ENCODE results near the gene SEC24A.
A peak's percentile ranks its signal among the peaks of the same experiment; 100 is the strongest.
"Not testable (repeated sequence)": the region's sequence is repeated elsewhere in the genome, so short reads cannot be mapped to it uniquely, and the experiment has no call there.

Gene SEC24A

GRCh38 chr5:134648425-134649162, at the start of gene SEC24A:
SEC24A (plus strand) TSS chr5:134648785; CDS start chr5:134649077, 292 bp downstream.
- Histone ChIP-seq H3K4me3 (ENCODE audit: low read length in 2 of 2) (peak within 1 kb of the TSS; percentile 97 to 98), H3K4me1 (ENCODE audit: control insufficient read depth in 2 of 2, insufficient read depth in 2 of 2, low read length in 2 of 2) (peaks cover 0 to 13% of the 10 kb centered on the region in 2 donors), H3K36me3 (ENCODE audit: control insufficient read depth in 2 of 2, insufficient read depth in 2 of 2, low read length in 2 of 2) (no peaks in the 10 kb centered on the region), H3K27me3 (ENCODE audit: control insufficient read depth in 2 of 2, insufficient read depth in 2 of 2, low read length in 2 of 2) (no peaks in the 10 kb centered on the region), H3K27ac (ENCODE audit: low read depth in 2 of 2, low read length in 2 of 2) (peak within 1 kb of the TSS; percentile 93 to 97), H3K9ac (ENCODE audit: low read depth in 1 of 2, low read length in 2 of 2) (peak within 1 kb of the TSS; percentile 96 to 99), H3K9me3 (ENCODE audit: control insufficient read depth in 2 of 2, low read length in 2 of 2) (no peaks in the 10 kb centered on the region)

DNA sequence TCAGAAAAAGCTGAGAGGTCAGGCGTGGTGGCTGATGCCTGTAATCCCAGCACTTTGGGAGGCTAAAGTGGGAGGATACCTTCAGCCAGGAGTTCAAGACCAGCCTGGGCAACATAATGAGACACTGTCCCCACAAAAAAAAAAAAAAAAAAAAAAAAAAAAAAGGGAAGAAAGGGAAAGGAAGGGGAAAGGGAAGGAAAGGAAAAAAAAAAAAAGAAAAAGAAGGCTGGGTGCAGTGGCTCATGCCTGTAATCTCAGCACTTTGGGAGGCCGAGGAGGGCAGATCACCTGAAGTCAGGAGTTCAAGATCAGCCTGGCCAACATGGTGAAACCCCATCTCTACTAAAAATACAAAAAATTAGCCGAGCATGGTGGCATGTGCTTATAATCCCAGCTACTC, 48.8 kb upstream of the SEC24A start:
- H3K4me3 ChIP-seq (ENCODE audit: low read length in 2 of 2); H3K9me3 ChIP-seq (ENCODE audit: control insufficient read depth in 2 of 2, low read length in 2 of 2); H3K4me1 ChIP-seq (ENCODE audit: control insufficient read depth in 2 of 2, insufficient read depth in 2 of 2, low read length in 2 of 2); H3K27me3 ChIP-seq (ENCODE audit: control insufficient read depth in 2 of 2, insufficient read depth in 2 of 2, low read length in 2 of 2); H3K9ac ChIP-seq (ENCODE audit: low read depth in 1 of 2, low read length in 2 of 2); H3K27ac ChIP-seq (ENCODE audit: low read depth in 2 of 2, low read length in 2 of 2): not testable (repeated sequence)
- H3K36me3 ChIP-seq (ENCODE audit: control insufficient read depth in 2 of 2, insufficient read depth in 2 of 2, low read length in 2 of 2), result peaks cover 10% of the 10 kb centered on the region in 2 donors

- peaks cover 12 to 14% of the 10 kb centered on the region in 2 donors for H3K36me3 ChIP-seq (ENCODE audit: control insufficient read depth in 2 of 2, insufficient read depth in 2 of 2, low read length in 2 of 2)
- no peaks in the 10 kb centered on the region for H3K27me3 ChIP-seq (ENCODE audit: control insufficient read depth in 2 of 2, insufficient read depth in 2 of 2, low read length in 2 of 2)
- H3K9me3 ChIP-seq (ENCODE audit: control insufficient read depth in 2 of 2, low read length in 2 of 2), result no peaks in the 10 kb centered on the region
Measured at GRCh38 chr5:134600600-134600999, 48.0 kb upstream of the SEC24A start.

DNA sequence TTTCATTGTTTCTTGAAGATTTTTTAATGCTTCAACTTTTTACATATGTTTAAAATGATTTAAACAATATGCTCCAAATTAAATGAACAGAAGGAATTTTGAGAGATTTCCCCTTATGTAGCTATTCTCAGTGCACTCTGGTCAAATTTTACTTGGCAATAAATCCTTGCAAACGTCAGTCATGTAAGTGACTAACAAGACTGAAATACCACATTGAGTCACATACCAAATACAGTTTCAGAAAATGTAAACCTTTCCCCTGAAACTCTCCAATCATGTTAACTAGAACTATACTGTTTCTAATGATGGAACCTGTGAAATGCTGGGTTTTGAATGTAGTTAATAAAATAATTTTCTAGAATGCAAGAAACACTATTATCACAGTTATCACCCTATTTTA, 45.5 kb upstream of the SEC24A start:
- H3K36me3 ChIP-seq (ENCODE audit: control insufficient read depth in 2 of 2, insufficient read depth in 2 of 2, low read length in 2 of 2), result peaks cover 28 to 35% of the 10 kb centered on the region in 2 donors
- no peaks in the 10 kb centered on the region for H3K27me3 ChIP-seq (ENCODE audit: control insufficient read depth in 2 of 2, insufficient read depth in 2 of 2, low read length in 2 of 2)
- H3K9ac ChIP-seq (ENCODE audit: low read depth in 1 of 2, low read length in 2 of 2), result no peak overlapping the region

More at GRCh38 chr5:134600600-134600999, 48.0 kb upstream of the SEC24A start:
- no peak overlapping the region for H3K9ac ChIP-seq (ENCODE audit: low read depth in 1 of 2, low read length in 2 of 2)
- no peak overlapping the region for H3K27ac ChIP-seq (ENCODE audit: low read depth in 2 of 2, low read length in 2 of 2)
- H3K4me1 ChIP-seq (ENCODE audit: control insufficient read depth in 2 of 2, insufficient read depth in 2 of 2, low read length in 2 of 2), result no peaks in the 10 kb centered on the region
- H3K4me3 ChIP-seq (ENCODE audit: low read length in 2 of 2), result no peak overlapping the region

GRCh38 chr5:134604908-134605307, 43.7 kb upstream of the SEC24A start:
- Histone ChIP-seq H3K4me1 (ENCODE audit: control insufficient read depth in 2 of 2, insufficient read depth in 2 of 2, low read length in 2 of 2) (no peaks in the 10 kb centered on the region), H3K36me3 (ENCODE audit: control insufficient read depth in 2 of 2, insufficient read depth in 2 of 2, low read length in 2 of 2) (peaks cover 43 to 51% of the 10 kb centered on the region in 2 donors), H3K9ac (ENCODE audit: low read depth in 1 of 2, low read length in 2 of 2) (no peak overlapping the region), H3K27me3 (ENCODE audit: control insufficient read depth in 2 of 2, insufficient read depth in 2 of 2, low read length in 2 of 2) (no peaks in the 10 kb centered on the region), H3K4me3 (ENCODE audit: low read length in 2 of 2) (no peak overlapping the region), H3K9me3 (ENCODE audit: control insufficient read depth in 2 of 2, low read length in 2 of 2) (no peaks in the 10 kb centered on the region), H3K27ac (ENCODE audit: low read depth in 2 of 2, low read length in 2 of 2) (no peak overlapping the region)

More for the DNA sequence above, 45.5 kb upstream of the SEC24A start:
- Histone ChIP-seq H3K4me3 (ENCODE audit: low read length in 2 of 2) (no peak overlapping the region), H3K27ac (ENCODE audit: low read depth in 2 of 2, low read length in 2 of 2) (no peak overlapping the region), H3K9me3 (ENCODE audit: control insufficient read depth in 2 of 2, low read length in 2 of 2) (no peaks in the 10 kb centered on the region), H3K4me1 (ENCODE audit: control insufficient read depth in 2 of 2, insufficient read depth in 2 of 2, low read length in 2 of 2) (no peaks in the 10 kb centered on the region)

GRCh38 chr5:134606726-134607125, 41.9 kb upstream of the SEC24A start:
- Histone ChIP-seq H3K9me3 (ENCODE audit: control insufficient read depth in 2 of 2, low read length in 2 of 2) (no peaks in the 10 kb centered on the region), H3K9ac (ENCODE audit: low read depth in 1 of 2, low read length in 2 of 2) (no peak overlapping the region), H3K4me1 (ENCODE audit: control insufficient read depth in 2 of 2, insufficient read depth in 2 of 2, low read length in 2 of 2) (no peaks in the 10 kb centered on the region), H3K27me3 (ENCODE audit: control insufficient read depth in 2 of 2, insufficient read depth in 2 of 2, low read length in 2 of 2) (no peaks in the 10 kb centered on the region), H3K36me3 (ENCODE audit: control insufficient read depth in 2 of 2, insufficient read depth in 2 of 2, low read length in 2 of 2) (peaks cover 51 to 60% of the 10 kb centered on the region in 2 donors), H3K27ac (ENCODE audit: low read depth in 2 of 2, low read length in 2 of 2) (no peak overlapping the region), H3K4me3 (ENCODE audit: low read length in 2 of 2) (no peak overlapping the region)

DNA sequence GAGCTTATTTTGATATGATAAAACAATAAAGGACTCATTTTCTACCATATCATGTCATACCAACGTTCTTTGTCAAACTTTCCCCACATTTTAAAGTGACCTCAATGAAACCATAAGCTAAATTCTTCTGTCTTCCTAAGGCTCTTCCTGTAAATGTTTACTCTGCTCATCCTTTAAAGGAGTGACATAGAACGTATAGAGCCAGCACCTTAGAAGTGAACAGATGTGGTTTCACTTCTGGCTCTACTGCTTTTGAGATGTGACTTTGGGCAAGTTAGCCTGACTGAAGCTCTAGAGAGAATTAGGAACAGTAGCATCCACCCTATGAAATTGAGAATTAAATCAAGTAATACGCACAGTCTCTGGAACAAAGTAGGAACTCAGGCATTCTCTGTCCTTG, 40.0 kb upstream of the SEC24A start:
- Histone ChIP-seq H3K9me3 (ENCODE audit: control insufficient read depth in 2 of 2, low read length in 2 of 2) (no peaks in the 10 kb centered on the region), H3K36me3 (ENCODE audit: control insufficient read depth in 2 of 2, insufficient read depth in 2 of 2, low read length in 2 of 2) (peaks cover 53 to 66% of the 10 kb centered on the region in 2 donors), H3K9ac (ENCODE audit: low read depth in 1 of 2, low read length in 2 of 2) (no peak overlapping the region), H3K27me3 (ENCODE audit: control insufficient read depth in 2 of 2, insufficient read depth in 2 of 2, low read length in 2 of 2) (no peaks in the 10 kb centered on the region), H3K4me3 (ENCODE audit: low read length in 2 of 2) (no peak overlapping the region), H3K27ac (ENCODE audit: low read depth in 2 of 2, low read length in 2 of 2) (no peak overlapping the region), H3K4me1 (ENCODE audit: control insufficient read depth in 2 of 2, insufficient read depth in 2 of 2, low read length in 2 of 2) (no peaks in the 10 kb centered on the region)

GRCh38 chr5:134609232-134609851, 39.2 kb upstream of the SEC24A start:
- Histone ChIP-seq H3K4me1 (ENCODE audit: control insufficient read depth in 2 of 2, insufficient read depth in 2 of 2, low read length in 2 of 2) (no peaks in the 10 kb centered on the region), H3K4me3 (ENCODE audit: low read length in 2 of 2) (no peak overlapping the region), H3K27me3 (ENCODE audit: control insufficient read depth in 2 of 2, insufficient read depth in 2 of 2, low read length in 2 of 2) (no peaks in the 10 kb centered on the region), H3K36me3 (ENCODE audit: control insufficient read depth in 2 of 2, insufficient read depth in 2 of 2, low read length in 2 of 2) (peaks cover 52 to 61% of the 10 kb centered on the region in 2 donors), H3K27ac (ENCODE audit: low read depth in 2 of 2, low read length in 2 of 2) (no peak overlapping the region), H3K9me3 (ENCODE audit: control insufficient read depth in 2 of 2, low read length in 2 of 2) (no peaks in the 10 kb centered on the region), H3K9ac (ENCODE audit: low read depth in 1 of 2, low read length in 2 of 2) (no peak overlapping the region)

DNA sequence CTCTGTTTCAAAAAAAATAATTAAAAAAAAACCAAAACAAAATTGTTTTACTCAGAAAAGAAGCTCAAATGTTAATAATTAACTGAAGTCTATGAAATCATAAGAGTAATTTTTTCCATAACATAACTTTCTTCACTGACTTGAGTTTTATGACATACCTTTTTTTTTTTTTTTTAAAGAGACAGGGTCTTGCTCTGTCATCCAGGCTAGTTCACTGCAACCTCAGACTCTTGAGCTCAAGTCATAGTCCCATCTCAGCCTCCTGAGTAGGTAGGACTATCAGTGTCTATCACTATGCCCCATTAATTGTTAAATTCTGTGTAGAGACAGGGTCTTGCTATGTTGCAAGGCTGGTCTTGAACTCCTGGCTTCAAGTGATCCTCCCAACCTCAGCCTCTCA, 37.9 kb upstream of the SEC24A start:
- no peaks in the 10 kb centered on the region for H3K27me3 ChIP-seq (ENCODE audit: control insufficient read depth in 2 of 2, insufficient read depth in 2 of 2, low read length in 2 of 2)
- no peak overlapping the region for H3K9ac ChIP-seq (ENCODE audit: low read depth in 1 of 2, low read length in 2 of 2)
- H3K9me3 ChIP-seq (ENCODE audit: control insufficient read depth in 2 of 2, low read length in 2 of 2), result no peaks in the 10 kb centered on the region
- H3K36me3 ChIP-seq (ENCODE audit: control insufficient read depth in 2 of 2, insufficient read depth in 2 of 2, low read length in 2 of 2), result peaks cover 50 to 52% of the 10 kb centered on the region in 2 donors
- no peak overlapping the region for H3K27ac ChIP-seq (ENCODE audit: low read depth in 2 of 2, low read length in 2 of 2)
- no peak overlapping the region for H3K4me3 ChIP-seq (ENCODE audit: low read length in 2 of 2)
- H3K4me1 ChIP-seq (ENCODE audit: control insufficient read depth in 2 of 2, insufficient read depth in 2 of 2, low read length in 2 of 2), result no peaks in the 10 kb centered on the region

DNA sequence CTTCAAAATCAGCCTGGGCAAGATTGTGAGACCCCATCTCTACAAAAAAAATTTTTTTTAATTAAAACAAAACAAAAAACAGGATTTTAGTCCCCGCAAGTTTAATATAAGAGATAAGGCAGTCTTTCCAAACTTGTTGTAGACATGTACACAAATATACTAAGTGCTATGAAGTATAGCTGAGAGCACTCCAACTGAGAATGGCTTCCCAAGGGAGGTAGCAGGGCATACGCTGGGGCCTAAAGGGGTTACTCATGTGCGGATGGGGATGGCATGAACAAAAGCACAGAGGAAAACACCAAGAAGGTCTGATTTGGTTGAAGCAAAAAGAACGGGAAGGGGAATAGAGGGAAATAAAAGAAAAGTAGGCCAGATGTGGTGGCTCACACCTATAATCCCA, 37.1 kb upstream of the SEC24A start:
- H3K27ac ChIP-seq (ENCODE audit: low read depth in 2 of 2, low read length in 2 of 2), result no peak overlapping the region
- H3K27me3 ChIP-seq (ENCODE audit: control insufficient read depth in 2 of 2, insufficient read depth in 2 of 2, low read length in 2 of 2), result no peaks in the 10 kb centered on the region
- H3K4me3 ChIP-seq (ENCODE audit: low read length in 2 of 2), result no peak overlapping the region
- no peaks in the 10 kb centered on the region for H3K4me1 ChIP-seq (ENCODE audit: control insufficient read depth in 2 of 2, insufficient read depth in 2 of 2, low read length in 2 of 2)
- H3K9me3 ChIP-seq (ENCODE audit: control insufficient read depth in 2 of 2, low read length in 2 of 2), result no peaks in the 10 kb centered on the region
- no peak overlapping the region for H3K9ac ChIP-seq (ENCODE audit: low read depth in 1 of 2, low read length in 2 of 2)
- H3K36me3 ChIP-seq (ENCODE audit: control insufficient read depth in 2 of 2, insufficient read depth in 2 of 2, low read length in 2 of 2), result peaks cover 42 to 44% of the 10 kb centered on the region in 2 donors
